ENCODE results near the gene OR10G6.
"Not testable (repeated sequence)": the region's sequence is repeated elsewhere in the genome, so short reads cannot be mapped to it uniquely, and the experiment has no call there.

Gene OR10G6, protein sequence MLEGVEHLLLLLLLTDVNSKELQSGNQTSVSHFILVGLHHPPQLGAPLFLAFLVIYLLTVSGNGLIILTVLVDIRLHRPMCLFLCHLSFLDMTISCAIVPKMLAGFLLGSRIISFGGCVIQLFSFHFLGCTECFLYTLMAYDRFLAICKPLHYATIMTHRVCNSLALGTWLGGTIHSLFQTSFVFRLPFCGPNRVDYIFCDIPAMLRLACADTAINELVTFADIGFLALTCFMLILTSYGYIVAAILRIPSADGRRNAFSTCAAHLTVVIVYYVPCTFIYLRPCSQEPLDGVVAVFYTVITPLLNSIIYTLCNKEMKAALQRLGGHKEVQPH

GRCh38 chr11:123995119-123995518, at the start of gene OR10G6:
TSS of gene OR10G6 (minus strand) at chr11:123995161. CDS start at chr11:123995161, 0 bp downstream.
- DNase-seq (ENCODE audit: low read depth in 2 of 2): no peak

DNA sequence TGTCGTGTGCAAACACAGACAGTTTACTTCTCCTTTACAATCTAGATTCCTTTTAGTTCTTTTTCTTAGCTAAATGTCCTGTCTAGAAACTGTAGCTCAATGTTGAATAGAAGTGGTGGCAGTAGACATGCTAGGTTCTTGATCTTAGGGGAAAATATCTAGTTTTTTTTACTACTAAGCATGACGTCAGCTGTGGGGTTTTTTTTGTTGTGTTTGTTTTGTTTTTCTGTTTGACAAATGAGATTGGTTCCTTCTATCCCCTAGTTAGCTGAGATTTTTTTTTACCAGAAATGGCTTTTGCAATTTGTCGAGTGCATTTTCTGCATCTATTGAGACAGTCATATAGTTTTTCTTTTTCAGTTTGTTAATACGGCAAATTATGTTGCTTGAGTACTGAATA, 48.5 kb upstream of the OR10G6 start:
- no peak for DNase-seq (ENCODE audit: low read depth in 2 of 2)

GRCh38 chr11:124041254-124041653, 46.3 kb upstream of the OR10G6 start, which contains the start of gene OR10G7:
TSS of gene OR10G7 (minus strand) at chr11:124041325. CDS start at chr11:124039001, 2,324 bp downstream.
- no peak for DNase-seq (ENCODE audit: low read depth in 2 of 2)

DNA sequence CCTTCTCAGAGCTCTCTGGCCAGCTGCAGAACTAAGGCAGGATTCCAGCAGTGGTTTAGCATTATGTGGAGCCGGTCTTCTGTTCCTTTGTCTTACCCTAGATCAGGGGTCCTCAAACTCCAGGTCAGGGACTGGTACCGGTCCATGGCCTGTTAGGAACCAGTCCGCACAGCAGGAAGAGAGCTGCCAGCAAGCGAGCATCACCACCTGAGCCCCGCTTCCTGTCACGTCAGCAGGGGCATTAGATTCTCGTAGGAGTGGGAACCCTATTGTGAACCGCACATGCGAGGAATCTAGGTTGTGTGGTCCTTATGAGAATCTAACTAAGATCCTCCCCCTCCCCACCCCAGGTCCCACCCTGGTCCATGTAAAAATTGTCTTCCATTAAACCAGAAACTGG, 44.6 kb upstream of the OR10G6 start:
- DNase-seq (ENCODE audit: low read depth in 2 of 2): no peak

DNA sequence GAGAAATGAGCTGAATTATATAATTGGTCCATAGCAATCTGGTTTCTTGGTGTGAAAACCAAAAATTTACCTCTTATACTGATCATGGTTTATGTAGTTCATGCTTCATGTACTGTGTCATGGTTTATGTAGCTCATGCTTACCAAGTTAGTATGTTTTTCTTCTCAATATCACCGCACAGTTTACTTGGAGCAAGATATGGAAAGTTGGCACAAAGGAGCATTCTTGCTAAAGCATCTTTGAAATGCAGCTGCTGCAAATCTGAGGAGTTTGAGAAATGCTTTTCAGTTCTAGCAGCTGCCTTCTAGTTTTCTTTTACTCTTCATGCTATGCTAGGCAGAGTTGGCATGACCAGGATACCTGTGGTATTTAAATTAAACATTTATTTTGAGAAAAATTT, 41.7 kb upstream of the OR10G6 start:
- no peak for DNase-seq (ENCODE audit: low read depth in 2 of 2)

- DNase-seq (ENCODE audit: low read depth in 2 of 2): no peak
Observed at GRCh38 chr11:124026498-124026897, 31.5 kb upstream of the OR10G6 start, which contains the start of gene OR10G8. TSS of gene OR10G8 (plus strand) at chr11:124026798. CDS start at chr11:124029623, 2,825 bp downstream.

DNA sequence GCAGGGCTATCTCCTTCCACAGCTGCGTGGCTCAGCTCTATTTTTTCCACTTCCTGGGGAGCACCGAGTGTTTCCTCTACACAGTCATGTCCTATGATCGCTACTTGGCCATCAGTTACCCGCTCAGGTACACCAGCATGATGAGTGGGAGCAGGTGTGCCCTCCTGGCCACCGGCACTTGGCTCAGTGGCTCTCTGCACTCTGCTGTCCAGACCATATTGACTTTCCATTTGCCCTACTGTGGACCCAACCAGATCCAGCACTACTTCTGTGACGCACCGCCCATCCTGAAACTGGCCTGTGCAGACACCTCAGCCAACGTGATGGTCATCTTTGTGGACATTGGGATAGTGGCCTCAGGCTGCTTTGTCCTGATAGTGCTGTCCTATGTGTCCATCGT, 20.9 kb upstream of the OR10G6 start:
- not testable (repeated sequence) for DNase-seq (ENCODE audit: low read depth in 2 of 2)

- DNase-seq (ENCODE audit: low read depth in 2 of 2): no peak
Observed at GRCh38 chr11:124012697-124013096, 17.7 kb upstream of the OR10G6 start, which contains the start of gene OR10G4. TSS of gene OR10G4 (plus strand) at chr11:124012997. CDS start at chr11:124015575, 2,578 bp downstream.

GRCh38 chr11:123979311-123979710, 15.7 kb downstream of the OR10G6 start:
- DNase-seq (ENCODE audit: low read depth in 2 of 2): no peak

GRCh38 chr11:123977731-123978347, 17.1 kb downstream of the OR10G6 start, which contains the start of gene OR10S1:
TSS of gene OR10S1 (minus strand) at chr11:123977781. CDS start at chr11:123977664, 117 bp downstream.
- DNase-seq (ENCODE audit: low read depth in 2 of 2): no peak

- DNase-seq (ENCODE audit: low read depth in 2 of 2): no peak
Observed at GRCh38 chr11:123976770-123977560, 18.0 kb downstream of the OR10G6 start.

DNA sequence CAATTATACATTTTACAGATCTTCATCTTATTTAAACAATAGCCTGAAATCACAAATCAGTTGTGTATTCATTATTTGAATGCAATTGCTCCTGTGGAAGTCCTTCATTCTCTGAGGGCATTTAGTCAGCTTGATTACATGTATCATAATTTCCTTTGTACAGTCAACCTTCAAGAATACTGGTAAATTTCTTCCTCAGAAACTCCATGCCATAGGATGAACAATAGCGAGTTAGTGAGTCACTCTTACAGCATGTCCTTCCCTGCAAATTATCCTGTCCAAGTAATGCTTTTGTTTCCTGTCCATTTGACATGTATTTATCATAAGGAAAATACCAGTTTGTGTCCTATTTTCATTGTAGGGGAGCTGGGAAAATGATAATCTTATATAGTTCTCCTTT, 21.1 kb downstream of the OR10G6 start:
- DNase-seq (ENCODE audit: low read depth in 2 of 2): no peak

DNA sequence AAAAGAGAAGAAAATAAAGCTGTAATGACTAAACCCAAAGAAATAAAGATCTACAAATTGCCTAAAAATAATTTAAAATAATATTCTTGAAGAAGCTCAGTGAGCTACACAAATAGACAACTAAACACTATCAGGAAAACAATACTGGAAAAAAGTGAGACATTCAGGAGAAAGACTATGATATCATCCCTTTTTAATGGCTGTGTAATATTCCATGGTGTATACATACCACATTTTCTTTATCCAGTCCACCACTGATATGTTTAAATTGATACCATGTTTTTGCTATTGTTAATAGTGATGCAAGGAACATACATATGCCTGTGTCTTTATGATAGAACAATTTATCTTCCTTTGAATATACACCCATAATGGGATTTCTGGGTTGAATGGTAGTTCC, 38.2 kb downstream of the OR10G6 start:
- DNase-seq (ENCODE audit: low read depth in 2 of 2): no peak

DNA sequence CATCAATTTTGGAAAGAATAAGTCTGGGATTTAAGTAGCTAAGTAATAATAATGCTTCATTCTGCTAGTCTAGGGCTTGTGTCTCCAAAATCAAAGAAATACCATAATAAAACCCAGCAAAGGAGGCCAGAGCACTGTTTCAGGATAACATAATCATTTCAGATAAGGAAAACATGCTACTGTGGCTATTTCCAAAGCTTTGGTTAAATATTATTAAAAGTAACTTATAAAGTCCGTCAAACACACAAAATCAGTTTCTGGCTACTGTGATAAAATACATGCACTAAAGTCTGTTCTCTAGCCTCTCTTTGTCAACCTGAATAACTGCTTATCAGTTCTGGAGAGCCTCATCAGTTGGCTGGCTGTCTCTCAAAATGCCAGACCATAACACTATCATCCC, 49.8 kb downstream of the OR10G6 start:
- no peak for DNase-seq (ENCODE audit: low read depth in 2 of 2)
